Ectodermal cell (in vitro differentiated cells): ENCODE measurements around the gene XYLB.

ENCODE experiments used
- H3K27ac ChIP-seq: 2 replicates; pipeline ENCODE4 v1.7.0; 2013; ENCODE audit warnings: mild to moderate bottlenecking, low read depth, low read length; ENCODE audit not compliant: insufficient read depth, poor library complexity, severe bottlenecking
- H3K27me3 ChIP-seq: 2 replicates; pipeline ENCODE4 v1.7.0; 2013; ENCODE audit warnings: mild to moderate bottlenecking, low read length; ENCODE audit not compliant: insufficient read depth, control insufficient read depth, poor library complexity, severe bottlenecking
- H3K36me3 ChIP-seq: one replicate; pipeline ENCODE4 v1.7.0; 2013; ENCODE audit warnings: low read length; ENCODE audit not compliant: control insufficient read depth, insufficient read depth
- H3K4me1 ChIP-seq: one replicate; pipeline ENCODE4 v1.7.0; 2013; ENCODE audit warnings: low read length; ENCODE audit not compliant: control insufficient read depth, insufficient read depth
- H3K4me3 ChIP-seq: 2 replicates; pipeline ENCODE4 v1.7.0; 2013; ENCODE audit warnings: low read depth, low read length, control low read depth; ENCODE audit not compliant: insufficient read depth
- H3K9me3 ChIP-seq: 2 replicates; pipeline ENCODE4 v1.7.0; 2013; ENCODE audit warnings: mild to moderate bottlenecking, low read length, moderate library complexity; ENCODE audit not compliant: control insufficient read depth
- WGBS, 2 experiments: methylation state at CpG; one replicate each; pipeline ENCODE4 v1.1.7; 2013; ENCODE audit warnings: missing lambda C conversion rate in 2 of 2; 5-methylcytosine and 5-hydroxymethylcytosine counted together

Gene XYLB

GRCh38 chr3:38362825-38363224, 16.2 kb downstream of the XYLB start:
- H3K27me3 ChIP-seq, result no peaks in the 10 kb centered on the region
- no peak overlapping the region for H3K4me3 ChIP-seq
- H3K9me3 ChIP-seq, result no peaks in the 10 kb centered on the region
- H3K36me3 ChIP-seq, result peaks cover 9% of the 10 kb centered on the region
- no peaks in the 10 kb centered on the region for H3K4me1 ChIP-seq
- no peak overlapping the region for H3K27ac ChIP-seq
- WGBS, 2 experiments, result 91 to 95% methylated on average over 8 of the region's 9 CpGs

- 94 to 97% methylated on average over 6 of the region's 6 CpGs for WGBS, 2 experiments
- H3K36me3 ChIP-seq, result peaks cover 11% of the 10 kb centered on the region
- H3K4me3 ChIP-seq, result no peak overlapping the region
- H3K9me3 ChIP-seq, result peaks cover 2% of the 10 kb centered on the region
- H3K27me3 ChIP-seq, result no peaks in the 10 kb centered on the region
- no peak overlapping the region for H3K27ac ChIP-seq
- H3K4me1 ChIP-seq, result no peaks in the 10 kb centered on the region
Observed at GRCh38 chr3:38364721-38365400, 18.3 kb downstream of the XYLB start.

GRCh38 chr3:38365469-38366062, 19.0 kb downstream of the XYLB start:
- Histone ChIP-seq H3K9me3 (peaks cover 2% of the 10 kb centered on the region), H3K36me3 (peaks cover 11% of the 10 kb centered on the region), H3K27me3 (no peaks in the 10 kb centered on the region), H3K27ac (no peak overlapping the region), H3K4me3 (no peak overlapping the region), H3K4me1 (no peaks in the 10 kb centered on the region)
- WGBS, 2 experiments, result 95 to 96% methylated on average over 13 of the region's 13 CpGs

- Histone ChIP-seq H3K4me3 (no peak overlapping the region), H3K27me3 (no peaks in the 10 kb centered on the region), H3K36me3 (peaks cover 11% of the 10 kb centered on the region), H3K4me1 (no peaks in the 10 kb centered on the region), H3K27ac (no peak overlapping the region), H3K9me3 (peaks cover 2% of the 10 kb centered on the region)
- 91 to 92% methylated on average over 3 of the region's 3 CpGs for WGBS, 2 experiments
Observed at GRCh38 chr3:38366082-38366481, 19.5 kb downstream of the XYLB start.

- H3K27ac ChIP-seq, result no peak overlapping the region
- H3K4me1 ChIP-seq, result no peaks in the 10 kb centered on the region
- H3K36me3 ChIP-seq, result peaks cover 11% of the 10 kb centered on the region
- no peaks in the 10 kb centered on the region for H3K27me3 ChIP-seq
- peaks cover 2% of the 10 kb centered on the region for H3K9me3 ChIP-seq
- WGBS, 2 experiments, result 88% methylated on average over 2 to 3 of the region's 3 CpGs
- no peak overlapping the region for H3K4me3 ChIP-seq
Observed at GRCh38 chr3:38367779-38368178, 21.2 kb downstream of the XYLB start.

- Histone ChIP-seq H3K27me3 (no peaks in the 10 kb centered on the region), H3K36me3 (peaks cover 11% of the 10 kb centered on the region), H3K4me1 (no peaks in the 10 kb centered on the region), H3K9me3 (peaks cover 2% of the 10 kb centered on the region), H3K4me3 (no peak overlapping the region), H3K27ac (no peak overlapping the region)
- 94 to 97% methylated on average over 3 to 5 of the region's 5 CpGs for WGBS, 2 experiments
Observed at GRCh38 chr3:38368238-38368637, 21.7 kb downstream of the XYLB start.

- no peaks in the 10 kb centered on the region for H3K4me1 ChIP-seq
- no peak overlapping the region for H3K4me3 ChIP-seq
- 93 to 94% methylated on average over 3 of the region's 3 CpGs for WGBS, 2 experiments
- H3K36me3 ChIP-seq, result peaks cover 11% of the 10 kb centered on the region
- no peaks in the 10 kb centered on the region for H3K27me3 ChIP-seq
- peaks cover 2% of the 10 kb centered on the region for H3K9me3 ChIP-seq
- no peak overlapping the region for H3K27ac ChIP-seq
Observed at GRCh38 chr3:38369186-38369585, 22.6 kb downstream of the XYLB start.

GRCh38 chr3:38370149-38370548, 23.6 kb downstream of the XYLB start:
- Histone ChIP-seq H3K9me3 (peaks cover 2% of the 10 kb centered on the region), H3K4me3 (no peak overlapping the region), H3K36me3 (peaks cover 11% of the 10 kb centered on the region), H3K27me3 (no peaks in the 10 kb centered on the region), H3K27ac (no peak overlapping the region), H3K4me1 (no peaks in the 10 kb centered on the region)
- 70 to 77% methylated on average over 2 of the region's 2 CpGs for WGBS, 2 experiments

GRCh38 chr3:38370861-38371260, 24.3 kb downstream of the XYLB start:
- WGBS, 2 experiments, result 68 to 69% methylated on average over 4 of the region's 4 CpGs
- Histone ChIP-seq H3K4me1 (no peaks in the 10 kb centered on the region), H3K36me3 (peaks cover 11% of the 10 kb centered on the region), H3K27me3 (no peaks in the 10 kb centered on the region), H3K4me3 (no peak overlapping the region), H3K9me3 (peaks cover 2% of the 10 kb centered on the region), H3K27ac (no peak overlapping the region)

GRCh38 chr3:38371541-38372213, 25.1 kb downstream of the XYLB start:
- H3K4me3 ChIP-seq, result no peak overlapping the region
- H3K36me3 ChIP-seq, result peaks cover 11% of the 10 kb centered on the region
- H3K9me3 ChIP-seq, result peaks cover 2% of the 10 kb centered on the region
- no peaks in the 10 kb centered on the region for H3K4me1 ChIP-seq
- H3K27ac ChIP-seq, result no peak overlapping the region
- 87 to 88% methylated on average over 15 of the region's 15 CpGs for WGBS, 2 experiments
- H3K27me3 ChIP-seq, result no peaks in the 10 kb centered on the region
